Astrocyte (in vitro differentiated cells and primary cell): Measurements from ENCODE around the gene TAF1B. TPM values are rescaled to one million over a fixed set of nuclear protein-coding genes. Genes with fewer than 3 reads are reported as not detected.
A peak's percentile ranks its signal among the peaks of the same experiment; 100 is the strongest.

ENCODE experiments used
- DNase-seq: peaks from one replicate; pipeline ENCODE4 v3.0.0-alpha.2; 2010; ENCODE audit warnings: low read depth
- FAIRE-seq: peaks from 2 replicates; lab custom pipeline; 2011; peaks lifted over from hg19 to GRCh38; lab: Jason Lieb, UNC
- H2AFZ ChIP-seq: 2 replicates; pipeline ENCODE4 v1.6.0; 2012; ENCODE audit warnings: low read depth, low read length, inconsistent platforms
- H3K27ac ChIP-seq: 2 replicates; pipeline ENCODE4 v1.5.1; 2011; ENCODE audit warnings: low read depth, low read length, inconsistent platforms
- H3K27me3 ChIP-seq: 2 replicates; pipeline ENCODE4 v1.6.0; 2011; ENCODE audit warnings: low read length, inconsistent platforms; ENCODE audit not compliant: insufficient read depth
- H3K36me3 ChIP-seq: 2 replicates; pipeline ENCODE4 v1.5.1; 2011; ENCODE audit warnings: low read length, inconsistent platforms; ENCODE audit not compliant: insufficient read depth
- H3K4me1 ChIP-seq: 2 replicates; pipeline ENCODE4 v1.5.1; 2011; ENCODE audit warnings: low read length, inconsistent platforms; ENCODE audit not compliant: insufficient read depth
- H3K4me2 ChIP-seq: 2 replicates; pipeline ENCODE4 v1.6.0; 2012; ENCODE audit warnings: low read length, inconsistent platforms
- H3K4me3 ChIP-seq: 2 replicates; pipeline ENCODE4 v1.5.1; 2011; ENCODE audit warnings: low read depth, mild to moderate bottlenecking, low read length, inconsistent platforms; ENCODE audit not compliant: insufficient read depth
- H3K79me2 ChIP-seq: 2 replicates; pipeline ENCODE4 v1.6.0; 2012; ENCODE audit warnings: mild to moderate bottlenecking, low read length, inconsistent platforms; ENCODE audit not compliant: insufficient read depth
- H3K9ac ChIP-seq: 2 replicates; pipeline ENCODE4 v1.6.0; 2012; ENCODE audit warnings: mild to moderate bottlenecking, low read length, inconsistent platforms
- H3K9me3 ChIP-seq: 2 replicates; pipeline ENCODE4 v1.5.1; 2012; ENCODE audit warnings: low read depth, mild to moderate bottlenecking, low read length, inconsistent platforms; ENCODE audit not compliant: insufficient read depth
- H4K20me1 ChIP-seq: 2 replicates; pipeline ENCODE4 v1.6.0; 2012; ENCODE audit warnings: low read length, inconsistent platforms; ENCODE audit not compliant: insufficient read depth
- H3K27ac Mint-ChIP-seq: one replicate; pipeline ENCODE4 v1.8.0; 2021; ENCODE audit warnings: mild to moderate bottlenecking, mixed read lengths; ENCODE audit not compliant: unreplicated experiment
- H3K27me3 Mint-ChIP-seq: one replicate; pipeline ENCODE4 v1.8.0; 2021; ENCODE audit warnings: low read depth, mixed read lengths; ENCODE audit not compliant: unreplicated experiment
- H3K36me3 Mint-ChIP-seq: one replicate; pipeline ENCODE4 v1.8.0; 2021; ENCODE audit warnings: low read depth, mixed read lengths; ENCODE audit not compliant: unreplicated experiment
- H3K4me1 Mint-ChIP-seq: one replicate; pipeline ENCODE4 v1.8.0; 2021; ENCODE audit warnings: low read depth, mixed read lengths; ENCODE audit not compliant: unreplicated experiment
- H3K4me3 Mint-ChIP-seq: one replicate; pipeline ENCODE4 v1.8.0; 2021; ENCODE audit warnings: mild to moderate bottlenecking, moderate library complexity, mixed read lengths; ENCODE audit not compliant: unreplicated experiment
- H3K9me3 Mint-ChIP-seq: one replicate; pipeline ENCODE4 v1.8.0; 2021; ENCODE audit warnings: mild to moderate bottlenecking, mixed read lengths; ENCODE audit not compliant: unreplicated experiment
- EZH2 ChIP-seq: IDR thresholded peaks from 2 replicates; pipeline ENCODE4 v1.6.1; 2012; ENCODE audit warnings: mild to moderate bottlenecking, low read length, inconsistent platforms; ENCODE audit not compliant: insufficient read depth
- total RNA-seq: library from RNA; stranded (reverse); gene quantifications from 2 replicates; pipeline ENCODE4 v1.2.1, GENCODE V29; 2021

The TAF1B gene
- total RNA-seq, 1 donor from 2014 or later, result 14.5 TPM

DNA sequence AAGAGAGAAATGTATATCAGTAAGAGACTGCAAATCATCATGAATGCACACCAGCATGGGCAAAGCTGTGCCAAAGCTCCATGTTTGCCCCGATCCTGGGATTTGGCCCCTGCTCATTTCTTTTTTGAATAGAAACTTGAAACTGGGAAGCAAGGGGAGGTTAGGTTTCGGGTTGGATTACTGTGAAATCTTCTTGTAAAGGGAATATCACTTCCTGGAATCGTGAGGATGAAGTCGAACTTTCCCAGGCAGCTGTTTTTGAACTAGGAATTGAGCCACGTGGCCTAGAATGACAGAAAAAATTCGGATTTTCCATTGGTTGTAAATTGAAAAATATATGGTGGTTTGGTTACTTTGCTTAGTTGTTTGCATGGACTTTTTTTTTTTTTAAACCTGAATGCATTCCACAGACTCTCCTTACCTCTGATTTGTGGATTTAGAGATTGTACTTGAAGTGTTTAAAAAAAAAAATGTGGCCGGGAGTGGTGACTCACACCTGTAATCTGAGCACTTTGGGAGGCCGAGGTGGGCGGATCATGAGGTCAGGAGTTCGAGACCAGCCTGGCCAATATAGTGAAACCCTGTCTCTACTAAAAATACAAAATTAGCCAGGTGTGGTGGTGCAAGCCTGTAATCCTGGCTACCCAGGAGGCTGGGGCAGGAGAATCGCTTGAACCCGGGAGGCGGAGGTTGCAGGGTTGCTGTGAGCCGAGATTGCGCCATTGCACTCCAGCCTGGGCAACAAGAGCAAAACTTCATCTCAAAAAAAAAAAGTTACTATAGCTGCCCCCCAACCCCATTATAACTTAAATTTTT, 140.3 kb downstream of the TAF1B start:
- Histone ChIP-seq H3K27me3 (no peaks in the 10 kb centered on the region), H3K79me2 (no peaks in the 10 kb centered on the region), H3K4me1 (peaks cover 31% of the 10 kb centered on the region), H3K9ac (no peak overlapping the region), H3K9me3 (no peaks in the 10 kb centered on the region), H3K36me3 (no peaks in the 10 kb centered on the region), H3K27ac (no peak overlapping the region), H4K20me1 (no peaks in the 10 kb centered on the region), H2AFZ (no peak overlapping the region), H3K4me2 (no peak overlapping the region), H3K4me3 (no peak overlapping the region)
- Mint-ChIP-seq H3K36me3 (no peaks in the 10 kb centered on the region), H3K4me1 (peaks cover 20% of the 10 kb centered on the region), H3K4me3 (no peak overlapping the region), H3K9me3 (no peaks in the 10 kb centered on the region), H3K27me3 (no peaks in the 10 kb centered on the region), H3K27ac (no peak overlapping the region)
- FAIRE-seq (no peak), DNase-seq (peak; percentile 73)
- no peak for TF ChIP-seq EZH2

Other genes starting within 250 kb of the TAF1B start
- gene YWHAQ, start 212.5 kb upstream of the TAF1B start, total RNA-seq, result 358 and 408 TPM in 2 replicates
- gene GRHL1, start 108.2 kb downstream of the TAF1B start, total RNA-seq, result 2.5 and 4.1 TPM in 2 replicates
- 9.6 and 9.8 TPM in 2 replicates for gene KLF11, start 200.1 kb downstream of the TAF1B start, total RNA-seq
- gene CYS1, start 236.9 kb downstream of the TAF1B start, total RNA-seq, result 3.7 and 4.8 TPM in 2 replicates